Thymus (tissue), 11 donors: ENCODE data around the gene NARF. TPM values are rescaled to one million over a fixed set of nuclear protein-coding genes. Genes with fewer than 3 reads are reported as not detected.
"Not testable (repeated sequence)": the region's sequence is repeated elsewhere in the genome, so short reads cannot be mapped to it uniquely, and the experiment has no call there.

Experiments
- DNase-seq, 9 donors: peaks; one replicate each; pipeline ENCODE4 v3.0.0-alpha.2; 2013; ENCODE audit warnings: low spot score in 9 of 9, low read depth in 6 of 9, missing footprints in 1 of 9
- H3K27ac ChIP-seq, 2 donors: one replicate each; pipeline ENCODE4 v1.5.1; 2013; ENCODE audit warnings: control low read depth in 1 of 2, low read depth in 1 of 2, low read length in 1 of 2, mild to moderate bottlenecking in 1 of 2, moderate library complexity in 1 of 2
- H3K27me3 ChIP-seq, 2 donors: one replicate each; pipeline ENCODE4 v1.5.1; 2013; ENCODE audit warnings: low read length in 1 of 2; ENCODE audit not compliant: control insufficient read depth in 2 of 2, insufficient read depth in 1 of 2
- H3K36me3 ChIP-seq, 2 donors: one replicate each; pipeline ENCODE4 v1.5.1; 2013; ENCODE audit warnings: low read length in 1 of 2, mild to moderate bottlenecking in 1 of 2, moderate library complexity in 1 of 2; ENCODE audit not compliant: control insufficient read depth in 2 of 2, insufficient read depth in 2 of 2
- H3K4me1 ChIP-seq, 2 donors: one replicate each; pipeline ENCODE4 v1.5.1; 2013; ENCODE audit warnings: low read length in 2 of 2; ENCODE audit not compliant: control insufficient read depth in 2 of 2, insufficient read depth in 2 of 2
- H3K4me3 ChIP-seq, 2 donors: one replicate each; pipeline ENCODE4 v1.5.1; 2013; ENCODE audit warnings: low read length in 2 of 2, control low read depth in 1 of 2, mild to moderate bottlenecking in 1 of 2
- H3K9me3 ChIP-seq, 2 donors: one replicate each; pipeline ENCODE4 v1.5.1; 2013; ENCODE audit warnings: low read length in 1 of 2, mild to moderate bottlenecking in 1 of 2; ENCODE audit not compliant: control insufficient read depth in 2 of 2, insufficient read depth in 1 of 2
- WGBS: extraction: QIAGEN DNeasy Blood & Tissue Kit; methylation state at CpG from one replicate; pipeline ENCODE4 v1.1.7; 2013; 5-methylcytosine and 5-hydroxymethylcytosine counted together
- polyA plus RNA-seq: library from polyadenylated mRNA; stranded (reverse); fragments of 200-250 nt; gene quantifications from one replicate; pipeline ENCODE4 v1.2.3, GENCODE V29; 2013
- total RNA-seq: library from RNA; stranded (reverse); fragments of 120-200 nt; gene quantifications from one replicate; pipeline ENCODE4 v1.2.4, GENCODE V29; 2013
- donor health status: healthy.

The NARF gene
- total and polyA plus RNA-seq, 2 donors: 60.0 to 137 TPM

DNA sequence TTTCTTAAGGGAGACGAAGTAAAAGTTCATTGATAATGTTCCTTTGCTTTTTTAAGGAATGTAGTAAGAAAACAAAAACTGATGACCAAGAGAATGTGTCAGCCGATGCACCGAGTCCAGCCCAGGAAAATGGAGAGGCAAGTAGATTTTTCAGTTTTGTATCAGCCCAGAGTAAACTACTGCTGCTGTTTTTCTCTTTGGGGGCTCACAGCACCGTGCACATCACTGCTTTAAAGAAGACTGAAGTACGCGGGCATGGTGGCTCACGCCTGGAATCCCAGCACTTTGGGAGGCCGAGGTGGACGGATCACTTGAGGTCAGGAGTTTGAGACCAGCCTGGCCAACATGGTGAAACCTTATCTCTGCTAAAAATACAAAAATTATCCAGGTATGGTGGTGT is 1.4 kb downstream of the NARF start:
- 97% methylated on average over 9 of the region's 9 CpGs for WGBS
- not testable (repeated sequence) for DNase-seq, H3K9me3 ChIP-seq, H3K27me3 ChIP-seq, H3K27ac ChIP-seq, H3K4me3 ChIP-seq
- Histone ChIP-seq H3K4me1 (peaks cover 14 to 20% of the 10 kb centered on the region in 2 donors), H3K36me3 (peaks cover 49 to 51% of the 10 kb centered on the region in 2 donors)

GRCh38 chr17:82461827-82462524 is 3.4 kb downstream of the NARF start:
- Histone ChIP-seq H3K4me1 (peaks cover 13 to 18% of the 10 kb centered on the region in 2 donors), H3K27me3 (no peaks in the 10 kb centered on the region), H3K36me3 (peaks cover 67 to 70% of the 10 kb centered on the region in 2 donors), H3K27ac (no peak overlapping the region), H3K9me3 (no peaks in the 10 kb centered on the region), H3K4me3 (no peak overlapping the region)
- 92% methylated on average over 10 of the region's 10 CpGs for WGBS
- no peak for DNase-seq

DNA sequence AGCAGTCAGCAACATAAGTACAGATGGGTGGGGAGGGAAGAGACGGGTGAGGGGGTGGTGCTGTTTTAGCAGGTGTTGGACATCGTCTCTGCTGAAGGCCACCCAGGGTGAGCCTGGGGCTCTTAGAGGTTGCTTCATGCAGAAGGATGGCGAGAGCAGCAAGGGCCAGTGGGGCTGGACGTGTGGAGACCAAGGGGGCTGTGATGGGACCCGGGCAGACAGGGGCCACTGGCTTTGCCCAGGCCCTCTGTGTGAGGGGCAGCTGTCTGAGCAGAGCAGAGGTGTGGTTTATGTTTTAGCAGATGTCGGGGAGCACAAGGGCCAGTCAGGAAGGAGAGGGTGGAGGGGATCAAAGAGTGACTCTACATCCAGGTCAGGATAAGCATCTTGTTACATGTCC is 4.8 kb downstream of the NARF start:
- Histone ChIP-seq H3K27me3 (no peaks in the 10 kb centered on the region), H3K4me3 (no peak overlapping the region), H3K27ac (no peak overlapping the region), H3K4me1 (peaks cover 6 to 11% of the 10 kb centered on the region in 2 donors), H3K36me3 (peaks cover 77 to 84% of the 10 kb centered on the region in 2 donors), H3K9me3 (no peaks in the 10 kb centered on the region)
- WGBS: 97% methylated on average over 6 of the region's 6 CpGs
- no peak for DNase-seq

- H3K9me3 ChIP-seq: no peaks in the 10 kb centered on the region
- no peak overlapping the region for H3K4me3 ChIP-seq
- WGBS: 95% methylated on average over 7 of the region's 7 CpGs
- peaks cover 6 to 11% of the 10 kb centered on the region in 2 donors for H3K4me1 ChIP-seq
- peaks cover 82 to 91% of the 10 kb centered on the region in 2 donors for H3K36me3 ChIP-seq
- no peak overlapping the region for H3K27ac ChIP-seq
- no peaks in the 10 kb centered on the region for H3K27me3 ChIP-seq
- no peak for DNase-seq
Measured at GRCh38 chr17:82463925-82464566, 5.5 kb downstream of the NARF start.

DNA sequence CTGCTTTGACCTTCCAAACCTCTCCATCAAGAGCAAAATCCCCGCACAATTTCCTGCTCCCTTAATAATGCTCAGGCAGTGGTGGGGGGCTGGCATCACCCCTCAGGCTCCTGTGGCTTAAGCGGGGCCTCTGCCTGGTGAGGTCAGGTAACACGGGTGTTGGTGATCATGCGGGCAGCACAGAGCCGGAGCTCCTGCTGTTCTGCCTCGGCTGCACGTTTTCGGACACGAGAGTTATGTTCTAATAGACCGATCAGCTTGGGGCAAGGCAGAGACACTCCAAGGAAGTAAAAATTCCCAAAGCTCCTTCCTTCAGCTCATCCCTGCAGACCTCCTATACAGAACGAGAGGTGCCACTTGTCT is 6.0 kb downstream of the NARF start:
- Histone ChIP-seq H3K9me3 (no peaks in the 10 kb centered on the region), H3K27ac (no peak overlapping the region), H3K4me3 (no peak overlapping the region), H3K4me1 (peaks cover under 1 to 7% of the 10 kb centered on the region in 2 donors), H3K27me3 (no peaks in the 10 kb centered on the region), H3K36me3 (peaks cover 87 to 95% of the 10 kb centered on the region in 2 donors)
- WGBS: 98% methylated on average over 11 of the region's 11 CpGs
- no peak for DNase-seq

DNA sequence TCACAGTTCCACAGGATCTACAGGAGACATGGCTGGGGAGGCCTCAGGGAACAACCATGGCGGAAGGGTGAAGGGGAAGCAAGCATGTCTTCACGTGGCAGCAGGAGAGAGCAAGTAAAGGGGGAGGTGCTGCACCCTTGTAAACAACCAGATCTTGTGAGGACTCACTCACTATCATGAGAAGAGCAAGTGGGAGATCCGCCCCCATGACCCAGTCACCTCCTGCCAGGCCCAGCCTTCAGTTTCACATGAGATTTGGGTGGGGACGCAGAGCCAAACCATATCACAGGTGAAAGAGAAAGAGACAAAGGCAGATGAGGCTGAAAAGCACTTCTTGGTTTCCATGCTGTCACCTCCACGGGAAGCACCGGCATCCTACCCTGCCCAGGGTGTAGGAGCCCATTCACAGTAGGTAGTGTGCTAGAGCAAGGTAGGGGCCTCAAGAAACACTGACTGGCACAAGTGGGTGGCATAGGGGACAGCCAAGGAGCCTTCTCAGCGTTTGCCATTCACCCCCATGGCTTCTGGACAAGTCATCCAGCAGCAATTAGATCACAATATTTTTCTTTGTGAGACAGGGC is 6.6 kb downstream of the NARF start:
- Histone ChIP-seq H3K9me3 (no peaks in the 10 kb centered on the region), H3K27me3 (no peaks in the 10 kb centered on the region), H3K4me3 (no peak overlapping the region), H3K36me3 (peaks cover 90 to 97% of the 10 kb centered on the region in 2 donors), H3K27ac (no peak overlapping the region), H3K4me1 (peaks cover 0 to 3% of the 10 kb centered on the region in 2 donors)
- 97% methylated on average over 7 of the region's 7 CpGs for WGBS
- no peak for DNase-seq

DNA sequence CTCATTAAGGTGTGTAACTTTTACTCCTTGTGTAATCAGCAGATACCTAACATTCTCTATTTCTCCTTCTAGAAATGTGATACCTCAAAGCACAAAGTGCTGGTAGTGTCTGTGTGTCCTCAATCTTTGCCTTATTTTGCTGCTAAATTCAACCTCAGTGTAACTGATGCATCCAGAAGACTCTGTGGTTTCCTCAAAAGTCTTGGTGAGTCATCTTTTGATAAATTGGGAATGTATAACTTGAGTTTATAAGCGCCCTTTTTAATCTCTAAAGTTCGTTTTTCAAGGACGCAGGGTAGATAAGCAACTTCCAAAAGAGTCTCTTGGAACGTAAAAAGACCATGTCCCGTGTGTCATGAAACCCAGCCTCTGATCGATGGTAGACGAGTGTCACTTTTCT is 10.2 kb downstream of the NARF start:
- H3K9me3 ChIP-seq: no peaks in the 10 kb centered on the region
- peaks cover 75 to 85% of the 10 kb centered on the region in 2 donors for H3K36me3 ChIP-seq
- 97% methylated on average over 7 of the region's 7 CpGs for WGBS
- no peak overlapping the region for H3K27ac ChIP-seq
- no peaks in the 10 kb centered on the region for H3K27me3 ChIP-seq
- no peak for DNase-seq
- no peak overlapping the region for H3K4me3 ChIP-seq
- no peaks in the 10 kb centered on the region for H3K4me1 ChIP-seq

GRCh38 chr17:82470065-82470464 is 11.5 kb downstream of the NARF start:
- no peak overlapping the region for H3K4me3 ChIP-seq
- WGBS: 98% methylated on average over 7 of the region's 7 CpGs

More at GRCh38 chr17:82470065-82470464, 11.5 kb downstream of the NARF start:
- Histone ChIP-seq H3K27ac (no peak overlapping the region), H3K27me3 (no peaks in the 10 kb centered on the region), H3K36me3 (peaks cover 73 to 85% of the 10 kb centered on the region in 2 donors), H3K4me1 (no peaks in the 10 kb centered on the region), H3K9me3 (no peaks in the 10 kb centered on the region)
- no peak for DNase-seq
